Endodermal cell (in vitro differentiated cells): ENCODE measurements around the gene GOLT1A. TPM values are rescaled to one million over a fixed set of nuclear protein-coding genes. Genes with fewer than 3 reads are reported as not detected.

Source experiments
- DNase-seq: peaks from one replicate; pipeline ENCODE4 v3.0.0-alpha.2; 2017
- H3K27ac ChIP-seq: 2 replicates; pipeline ENCODE4 v1.5.1; 2013; ENCODE audit warnings: mild to moderate bottlenecking, low read depth, low read length, moderate library complexity
- H3K27me3 ChIP-seq: 2 replicates; pipeline ENCODE4 v1.6.1; 2013; ENCODE audit warnings: mild to moderate bottlenecking, low read length, moderate library complexity; ENCODE audit not compliant: insufficient read depth, control insufficient read depth, poor library complexity, severe bottlenecking
- H3K36me3 ChIP-seq: 2 replicates; pipeline ENCODE4 v1.7.0; 2013; ENCODE audit warnings: mild to moderate bottlenecking, low read length, moderate library complexity; ENCODE audit not compliant: control insufficient read depth, insufficient read depth
- H3K4me1 ChIP-seq: one replicate; pipeline ENCODE4 v1.7.0; 2013; ENCODE audit warnings: low read length; ENCODE audit not compliant: control insufficient read depth, insufficient read depth
- H3K4me3 ChIP-seq: 2 replicates; pipeline ENCODE4 v1.5.1; 2013; ENCODE audit warnings: mild to moderate bottlenecking, low read length, moderate library complexity
- H3K9ac ChIP-seq: 2 replicates; pipeline ENCODE4 v1.6.1; 2013; ENCODE audit warnings: mild to moderate bottlenecking, low read length, moderate library complexity; ENCODE audit not compliant: poor library complexity, severe bottlenecking; ENCODE audit errors: extremely low read depth
- H3K9me3 ChIP-seq: 2 replicates; pipeline ENCODE4 v1.6.1; 2013; ENCODE audit warnings: mild to moderate bottlenecking, low read length, moderate library complexity; ENCODE audit not compliant: control insufficient read depth
- H3K27ac Mint-ChIP-seq: 2 replicates; pipeline ENCODE4 v1.8.0; 2020; ENCODE audit warnings: mixed read lengths
- H3K27me3 Mint-ChIP-seq: 2 replicates; pipeline ENCODE4 v1.8.0; 2021; ENCODE audit warnings: mild to moderate bottlenecking, mixed read lengths; ENCODE audit not compliant: insufficient read depth
- H3K36me3 Mint-ChIP-seq: 2 replicates; pipeline ENCODE4 v1.8.0; 2020; ENCODE audit warnings: low read depth, mixed read lengths
- H3K4me1 Mint-ChIP-seq: 2 replicates; pipeline ENCODE4 v1.8.0; 2020; ENCODE audit warnings: mixed read lengths
- H3K4me3 Mint-ChIP-seq: 2 replicates; pipeline ENCODE4 v1.8.0; 2020; ENCODE audit warnings: mild to moderate bottlenecking, moderate library complexity, mixed read lengths
- H3K9me3 Mint-ChIP-seq: 2 replicates; pipeline ENCODE4 v1.8.0; 2020; ENCODE audit warnings: mild to moderate bottlenecking, mixed read lengths
- WGBS, 2 experiments: methylation state at CpG; one replicate each; pipeline versions ENCODE4 v1.1.5 to v1.1.7; 2013; ENCODE audit warnings: missing lambda C conversion rate in 2 of 2, mixed read lengths in 1 of 2; ENCODE audit not compliant: insufficient coverage in 1 of 2, insufficient read length in 1 of 2; 5-methylcytosine and 5-hydroxymethylcytosine counted together
- total RNA-seq, 2 donors: library from RNA; stranded (reverse); fragmentation: NEBNext Ultra II Directional in 1 of 2; extraction: Animal tissue kit (Norgen Biotek cat#: 25700) in 1 of 2; gene quantifications; 2 replicates in 1 of 2; 3 replicates in 1 of 2; pipeline ENCODE4 v1.2.1, GENCODE V29; 2021
- TF ChIP-seq, protein P1 (sequence below): fragments of 200-600 bp; sonication (generic); conservative IDR thresholded peaks from 2 replicates; pipeline ENCODE4 v1.5.0; 2021; ENCODE audit warnings: antibody characterized with exemption, mild to moderate bottlenecking

GOLT1A gene
- total RNA-seq, 2 donors from 2014 or later = 1.8 to 6.2 TPM

DNA sequence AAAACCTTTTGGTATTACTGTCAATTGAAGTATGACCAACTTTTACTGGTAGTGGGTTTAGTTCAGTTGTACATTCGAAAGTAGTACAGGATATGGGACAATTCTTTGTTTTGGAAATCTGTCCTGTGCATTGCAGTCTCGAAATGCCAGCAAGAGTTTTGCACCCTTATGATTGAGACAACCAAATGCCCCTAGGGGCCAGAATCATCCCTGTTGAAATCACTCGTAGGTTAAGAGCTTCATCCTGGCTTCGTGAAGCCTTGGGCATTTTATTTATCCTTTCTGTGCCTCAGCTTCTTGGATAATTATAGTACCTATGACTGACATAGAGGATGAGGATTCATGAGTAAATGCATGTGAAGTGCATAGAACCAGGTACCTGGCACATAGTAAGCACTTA, 2.4 kb upstream of the GOLT1A start:
- Histone ChIP-seq H3K9me3 (no peaks in the 10 kb centered on the region), H3K27ac (no peak overlapping the region), H3K27me3 (peaks cover 14% of the 10 kb centered on the region), H3K9ac (no peak overlapping the region), H3K4me1 (no peaks in the 10 kb centered on the region), H3K36me3 (no peaks in the 10 kb centered on the region), H3K4me3 (no peak overlapping the region)
- Mint-ChIP-seq H3K4me1 (peaks cover 2% of the 10 kb centered on the region), H3K27me3 (peaks cover 3% of the 10 kb centered on the region), H3K4me3 (no peak overlapping the region), H3K27ac (no peak overlapping the region), H3K9me3 (no peaks in the 10 kb centered on the region), H3K36me3 (peaks cover 7% of the 10 kb centered on the region)
- WGBS, 2 experiments = 89 to 93% methylated on average over 3 to 4 of the region's 4 CpGs
- DNase-seq = no peak
- TF ChIP-seq, protein P1, sequence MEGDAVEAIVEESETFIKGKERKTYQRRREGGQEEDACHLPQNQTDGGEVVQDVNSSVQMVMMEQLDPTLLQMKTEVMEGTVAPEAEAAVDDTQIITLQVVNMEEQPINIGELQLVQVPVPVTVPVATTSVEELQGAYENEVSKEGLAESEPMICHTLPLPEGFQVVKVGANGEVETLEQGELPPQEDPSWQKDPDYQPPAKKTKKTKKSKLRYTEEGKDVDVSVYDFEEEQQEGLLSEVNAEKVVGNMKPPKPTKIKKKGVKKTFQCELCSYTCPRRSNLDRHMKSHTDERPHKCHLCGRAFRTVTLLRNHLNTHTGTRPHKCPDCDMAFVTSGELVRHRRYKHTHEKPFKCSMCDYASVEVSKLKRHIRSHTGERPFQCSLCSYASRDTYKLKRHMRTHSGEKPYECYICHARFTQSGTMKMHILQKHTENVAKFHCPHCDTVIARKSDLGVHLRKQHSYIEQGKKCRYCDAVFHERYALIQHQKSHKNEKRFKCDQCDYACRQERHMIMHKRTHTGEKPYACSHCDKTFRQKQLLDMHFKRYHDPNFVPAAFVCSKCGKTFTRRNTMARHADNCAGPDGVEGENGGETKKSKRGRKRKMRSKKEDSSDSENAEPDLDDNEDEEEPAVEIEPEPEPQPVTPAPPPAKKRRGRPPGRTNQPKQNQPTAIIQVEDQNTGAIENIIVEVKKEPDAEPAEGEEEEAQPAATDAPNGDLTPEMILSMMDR = no peak

DNA sequence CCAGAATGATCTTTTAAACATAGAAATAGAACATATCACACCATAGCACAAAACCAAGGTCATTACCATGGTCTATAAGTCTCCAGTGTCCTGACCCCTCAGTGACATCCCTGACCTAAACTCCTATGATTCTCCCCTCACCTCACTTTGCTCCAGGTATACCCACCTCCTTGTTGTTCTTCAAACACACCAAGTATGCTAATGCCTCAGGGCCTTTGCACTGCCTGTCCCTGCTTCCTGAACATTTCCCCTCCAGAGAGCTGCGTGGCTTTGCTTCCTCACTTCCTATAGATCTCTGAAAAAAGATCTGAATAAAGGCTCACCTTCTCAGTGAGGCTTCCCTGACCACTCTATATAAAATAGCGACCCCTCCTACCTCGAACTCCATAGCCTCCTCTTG, 1.1 kb downstream of the GOLT1A start:
- no peaks in the 10 kb centered on the region for H3K9me3 Mint-ChIP-seq
- WGBS, 2 experiments = 71 to 98% methylated on average over 1 to 3 of the region's 3 CpGs
- TF ChIP-seq, protein P1 = no peak
- H3K27me3 Mint-ChIP-seq = no peaks in the 10 kb centered on the region
- no peaks in the 10 kb centered on the region for H3K4me1 Mint-ChIP-seq
- Histone ChIP-seq H3K9me3 (no peaks in the 10 kb centered on the region), H3K27ac (no peak overlapping the region), H3K9ac (no peak overlapping the region), H3K4me3 (no peak overlapping the region), H3K36me3 (no peaks in the 10 kb centered on the region), H3K27me3 (peaks cover 14% of the 10 kb centered on the region), H3K4me1 (no peaks in the 10 kb centered on the region)
- no peak overlapping the region for H3K4me3 Mint-ChIP-seq
- DNase-seq = peak; percentile 27
- no peaks in the 10 kb centered on the region for H3K36me3 Mint-ChIP-seq
- H3K27ac Mint-ChIP-seq = no peak overlapping the region

DNA sequence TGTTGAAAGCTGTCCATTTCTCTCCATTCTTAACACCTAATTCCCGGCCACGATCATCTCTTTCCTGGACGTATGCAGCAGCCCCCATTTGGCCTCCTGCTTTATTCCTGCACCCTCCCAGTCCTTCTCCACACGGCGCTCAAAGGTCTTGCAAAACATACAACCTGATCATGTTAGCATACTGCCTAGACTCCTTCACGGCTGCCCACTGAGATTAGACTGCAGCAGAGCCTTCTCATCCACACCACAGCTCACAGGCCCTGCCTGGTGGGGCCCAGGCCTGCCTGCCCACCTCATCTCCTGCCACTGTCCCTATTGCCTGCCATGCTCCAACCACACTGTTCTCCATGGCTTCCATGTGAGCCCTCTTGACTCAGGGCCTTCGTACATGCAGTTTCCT, 2.7 kb downstream of the GOLT1A start:
- H3K4me3 ChIP-seq = no peak overlapping the region
- H3K27ac ChIP-seq = no peak overlapping the region
- no peak for DNase-seq
- H3K9ac ChIP-seq = no peak overlapping the region
- H3K9me3 ChIP-seq = no peaks in the 10 kb centered on the region
- H3K4me1 Mint-ChIP-seq = no peaks in the 10 kb centered on the region
- 90 to 93% methylated on average over 7 of the region's 7 CpGs for WGBS, 2 experiments
- no peaks in the 10 kb centered on the region for H3K36me3 ChIP-seq
- no peak overlapping the region for H3K27ac Mint-ChIP-seq
- no peaks in the 10 kb centered on the region for H3K36me3 Mint-ChIP-seq
- no peaks in the 10 kb centered on the region for H3K9me3 Mint-ChIP-seq
- TF ChIP-seq, protein P1 = no peak
- no peaks in the 10 kb centered on the region for H3K4me1 ChIP-seq
- no peaks in the 10 kb centered on the region for H3K27me3 Mint-ChIP-seq
- H3K27me3 ChIP-seq = peaks cover 13% of the 10 kb centered on the region
- H3K4me3 Mint-ChIP-seq = no peak overlapping the region
